Measurements from ENCODE around the gene HSD11B1.

DNA sequence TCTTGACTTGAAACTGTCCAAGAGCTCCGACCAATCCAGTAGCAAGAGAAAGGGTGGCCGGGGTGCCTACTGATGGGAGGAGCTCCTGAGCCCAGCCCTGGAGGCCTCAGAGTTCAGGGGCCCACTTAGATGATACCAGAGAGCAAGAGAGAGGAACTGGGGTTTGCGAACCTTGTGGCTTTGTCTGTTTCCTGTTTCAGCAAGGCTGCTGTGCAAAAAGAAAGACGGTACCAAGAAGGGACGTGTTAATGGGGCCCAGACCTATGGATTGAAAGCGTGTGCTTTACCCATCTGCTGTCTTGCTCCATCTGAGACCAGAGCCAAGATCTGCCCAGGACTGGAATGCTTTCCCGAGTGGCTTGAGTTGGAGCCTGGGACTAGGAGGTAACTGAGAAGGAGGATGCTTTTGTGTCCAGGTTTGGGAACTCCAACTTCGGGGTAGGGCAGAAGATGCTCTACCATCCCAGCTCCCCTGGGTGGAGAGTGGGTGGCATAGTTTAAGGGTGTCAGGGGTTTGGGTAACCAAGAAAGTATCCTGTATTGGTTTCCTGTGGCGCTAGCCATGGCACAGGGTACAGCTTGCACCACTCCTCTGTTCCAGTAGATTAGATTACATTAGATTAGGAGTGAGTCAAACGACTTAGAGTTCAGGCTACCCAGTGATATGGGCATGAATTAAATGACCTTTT, 51.4 kb downstream of the HSD11B1 start, which contains the start of gene TRAF3IP3:
- TF ChIP-seq, protein P1, sequence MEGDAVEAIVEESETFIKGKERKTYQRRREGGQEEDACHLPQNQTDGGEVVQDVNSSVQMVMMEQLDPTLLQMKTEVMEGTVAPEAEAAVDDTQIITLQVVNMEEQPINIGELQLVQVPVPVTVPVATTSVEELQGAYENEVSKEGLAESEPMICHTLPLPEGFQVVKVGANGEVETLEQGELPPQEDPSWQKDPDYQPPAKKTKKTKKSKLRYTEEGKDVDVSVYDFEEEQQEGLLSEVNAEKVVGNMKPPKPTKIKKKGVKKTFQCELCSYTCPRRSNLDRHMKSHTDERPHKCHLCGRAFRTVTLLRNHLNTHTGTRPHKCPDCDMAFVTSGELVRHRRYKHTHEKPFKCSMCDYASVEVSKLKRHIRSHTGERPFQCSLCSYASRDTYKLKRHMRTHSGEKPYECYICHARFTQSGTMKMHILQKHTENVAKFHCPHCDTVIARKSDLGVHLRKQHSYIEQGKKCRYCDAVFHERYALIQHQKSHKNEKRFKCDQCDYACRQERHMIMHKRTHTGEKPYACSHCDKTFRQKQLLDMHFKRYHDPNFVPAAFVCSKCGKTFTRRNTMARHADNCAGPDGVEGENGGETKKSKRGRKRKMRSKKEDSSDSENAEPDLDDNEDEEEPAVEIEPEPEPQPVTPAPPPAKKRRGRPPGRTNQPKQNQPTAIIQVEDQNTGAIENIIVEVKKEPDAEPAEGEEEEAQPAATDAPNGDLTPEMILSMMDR (IDR thresholded peaks at IDR 0.05): no peak
- TF ChIP-seq POLR2A (IDR thresholded peaks at IDR 0.05): no peak

All from lower leg skin (tissue), 3 donors.